ENCODE results near the gene MARK3.

The MARK3 gene

DNA sequence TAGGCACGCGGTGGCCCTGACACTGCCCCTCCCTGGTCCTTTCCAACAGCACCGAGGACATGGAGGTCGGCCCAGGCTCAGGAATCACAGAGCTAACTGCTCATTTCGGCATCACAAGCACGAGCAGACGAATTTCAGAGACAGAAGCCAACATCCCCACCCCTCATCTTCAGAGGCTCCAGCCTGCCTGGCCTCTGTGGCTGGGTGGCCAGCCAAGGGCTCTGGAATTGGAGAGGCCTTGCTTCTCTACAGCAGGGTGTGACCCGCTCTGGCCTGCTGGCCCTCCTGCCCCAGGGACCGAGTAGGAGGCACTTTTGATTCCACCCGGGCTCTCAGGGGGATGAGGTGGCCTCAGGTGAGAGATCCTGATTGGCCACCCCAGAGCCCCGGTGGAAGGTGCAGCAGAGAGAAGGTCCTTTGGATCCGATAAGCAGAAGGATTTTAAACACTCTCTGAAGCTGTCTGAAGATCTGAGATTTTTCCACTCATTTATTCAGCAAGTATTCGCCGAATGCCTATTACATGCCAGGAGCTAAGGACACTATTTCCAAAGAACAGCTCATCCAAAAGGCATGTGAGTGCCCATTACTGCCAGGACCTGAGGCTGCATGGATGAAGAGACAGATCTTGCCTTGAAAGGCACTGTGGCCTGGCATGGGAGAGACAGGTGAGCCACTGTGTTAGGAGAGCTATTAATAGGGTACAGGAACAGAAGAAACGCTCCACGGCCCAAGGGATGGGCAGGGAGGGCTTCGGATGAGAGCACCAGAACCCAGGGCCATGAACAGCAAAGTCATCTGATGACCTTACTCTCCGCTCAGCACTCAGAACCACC lies 167.0 kb downstream of the MARK3 start:
- no peak for DNase-seq

DNA sequence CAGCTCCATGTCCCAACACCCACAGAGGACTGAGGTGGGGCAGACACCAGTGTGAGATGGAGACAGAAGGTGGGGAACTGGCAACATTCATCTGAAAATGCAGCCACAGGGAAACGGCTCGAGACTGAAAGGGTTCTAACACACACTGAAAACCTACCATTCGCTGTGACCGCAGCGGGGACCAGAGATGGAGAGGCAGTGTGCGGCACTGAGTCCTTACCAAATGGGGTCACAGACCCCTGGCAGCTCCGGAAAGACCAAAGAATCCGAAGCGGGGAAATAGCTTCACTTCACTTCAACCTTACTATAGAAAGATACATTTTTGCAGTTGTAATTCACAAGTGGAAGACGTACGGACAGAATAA lies 167.6 kb downstream of the MARK3 start:
- DNase-seq: no peak
